ENCODE data around the gene PRPS1L1. TPM values are rescaled to one million over a fixed set of nuclear protein-coding genes. Genes with fewer than 3 reads are reported as not detected.

PRPS1L1 gene
- total and polyA plus RNA-seq, 10 of the 15 experiments (the other 5 are each of a cell fraction or from before 2014, with no cell fraction given), result not detected

DNA sequence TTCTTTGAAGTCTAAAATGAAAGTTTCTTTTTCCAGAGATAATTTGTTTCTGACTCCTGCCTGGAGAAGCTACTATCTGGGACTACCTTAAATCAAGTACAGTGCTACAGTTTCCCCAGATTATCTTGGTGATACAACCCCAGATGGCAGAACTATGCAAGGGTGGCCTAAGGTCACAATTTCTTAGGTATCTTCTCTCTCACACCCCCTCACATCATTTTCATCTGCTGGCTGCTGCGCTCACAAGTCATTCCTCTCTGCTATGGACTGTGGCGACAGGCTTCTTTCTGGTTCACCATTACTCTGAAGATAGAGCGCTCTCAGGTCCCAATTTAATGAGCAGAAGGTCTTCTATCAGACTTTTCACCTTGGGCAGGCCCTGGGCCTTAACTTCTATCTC is 9.1 kb upstream of the PRPS1L1 start:
- no peak overlapping the region for H3K4me3 ChIP-seq
- H3K9ac ChIP-seq (ENCODE audit: control insufficient read depth, insufficient read depth, low read length), result no peak overlapping the region
- no peaks in the 10 kb centered on the region for H3K27me3 ChIP-seq (replicated peaks in 1 of 2; ENCODE audit: control insufficient read depth in 2 of 2, insufficient read depth in 2 of 2, low read length in 1 of 2)
- FAIRE-seq (no peak), ATAC-seq (no peak), DNase-seq (ENCODE audit: low read depth, low spot score) (no peak)
- H3K4me2 ChIP-seq (ENCODE audit: control insufficient read depth, insufficient read depth), result no peak overlapping the region
- no peak for TF ChIP-seq POLR2AphosphoS5 (IDR thresholded peaks at IDR 0.05; ENCODE audit: low read length)
- TF ChIP-seq PML (IDR thresholded peaks at IDR 0.05; ENCODE audit: low read length), result no peak
- TF ChIP-seq, protein P1, sequence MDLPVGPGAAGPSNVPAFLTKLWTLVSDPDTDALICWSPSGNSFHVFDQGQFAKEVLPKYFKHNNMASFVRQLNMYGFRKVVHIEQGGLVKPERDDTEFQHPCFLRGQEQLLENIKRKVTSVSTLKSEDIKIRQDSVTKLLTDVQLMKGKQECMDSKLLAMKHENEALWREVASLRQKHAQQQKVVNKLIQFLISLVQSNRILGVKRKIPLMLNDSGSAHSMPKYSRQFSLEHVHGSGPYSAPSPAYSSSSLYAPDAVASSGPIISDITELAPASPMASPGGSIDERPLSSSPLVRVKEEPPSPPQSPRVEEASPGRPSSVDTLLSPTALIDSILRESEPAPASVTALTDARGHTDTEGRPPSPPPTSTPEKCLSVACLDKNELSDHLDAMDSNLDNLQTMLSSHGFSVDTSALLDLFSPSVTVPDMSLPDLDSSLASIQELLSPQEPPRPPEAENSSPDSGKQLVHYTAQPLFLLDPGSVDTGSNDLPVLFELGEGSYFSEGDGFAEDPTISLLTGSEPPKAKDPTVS (IDR thresholded peaks at IDR 0.05; ENCODE audit: low read depth, low read length), result no peak
- TF ChIP-seq NBN (IDR thresholded peaks at IDR 0.05), result no peak
- TF ChIP-seq, protein P2, sequence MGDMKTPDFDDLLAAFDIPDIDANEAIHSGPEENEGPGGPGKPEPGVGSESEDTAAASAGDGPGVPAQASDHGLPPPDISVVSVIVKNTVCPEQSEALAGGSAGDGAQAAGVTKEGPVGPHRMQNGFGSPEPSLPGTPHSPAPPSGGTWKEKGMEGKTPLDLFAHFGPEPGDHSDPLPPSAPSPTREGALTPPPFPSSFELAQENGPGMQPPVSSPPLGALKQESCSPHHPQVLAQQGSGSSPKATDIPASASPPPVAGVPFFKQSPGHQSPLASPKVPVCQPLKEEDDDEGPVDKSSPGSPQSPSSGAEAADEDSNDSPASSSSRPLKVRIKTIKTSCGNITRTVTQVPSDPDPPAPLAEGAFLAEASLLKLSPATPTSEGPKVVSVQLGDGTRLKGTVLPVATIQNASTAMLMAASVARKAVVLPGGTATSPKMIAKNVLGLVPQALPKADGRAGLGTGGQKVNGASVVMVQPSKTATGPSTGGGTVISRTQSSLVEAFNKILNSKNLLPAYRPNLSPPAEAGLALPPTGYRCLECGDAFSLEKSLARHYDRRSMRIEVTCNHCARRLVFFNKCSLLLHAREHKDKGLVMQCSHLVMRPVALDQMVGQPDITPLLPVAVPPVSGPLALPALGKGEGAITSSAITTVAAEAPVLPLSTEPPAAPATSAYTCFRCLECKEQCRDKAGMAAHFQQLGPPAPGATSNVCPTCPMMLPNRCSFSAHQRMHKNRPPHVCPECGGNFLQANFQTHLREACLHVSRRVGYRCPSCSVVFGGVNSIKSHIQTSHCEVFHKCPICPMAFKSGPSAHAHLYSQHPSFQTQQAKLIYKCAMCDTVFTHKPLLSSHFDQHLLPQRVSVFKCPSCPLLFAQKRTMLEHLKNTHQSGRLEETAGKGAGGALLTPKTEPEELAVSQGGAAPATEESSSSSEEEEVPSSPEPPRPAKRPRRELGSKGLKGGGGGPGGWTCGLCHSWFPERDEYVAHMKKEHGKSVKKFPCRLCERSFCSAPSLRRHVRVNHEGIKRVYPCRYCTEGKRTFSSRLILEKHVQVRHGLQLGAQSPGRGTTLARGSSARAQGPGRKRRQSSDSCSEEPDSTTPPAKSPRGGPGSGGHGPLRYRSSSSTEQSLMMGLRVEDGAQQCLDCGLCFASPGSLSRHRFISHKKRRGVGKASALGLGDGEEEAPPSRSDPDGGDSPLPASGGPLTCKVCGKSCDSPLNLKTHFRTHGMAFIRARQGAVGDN (IDR thresholded peaks at IDR 0.05), result no peak
- TF ChIP-seq, protein P3, sequence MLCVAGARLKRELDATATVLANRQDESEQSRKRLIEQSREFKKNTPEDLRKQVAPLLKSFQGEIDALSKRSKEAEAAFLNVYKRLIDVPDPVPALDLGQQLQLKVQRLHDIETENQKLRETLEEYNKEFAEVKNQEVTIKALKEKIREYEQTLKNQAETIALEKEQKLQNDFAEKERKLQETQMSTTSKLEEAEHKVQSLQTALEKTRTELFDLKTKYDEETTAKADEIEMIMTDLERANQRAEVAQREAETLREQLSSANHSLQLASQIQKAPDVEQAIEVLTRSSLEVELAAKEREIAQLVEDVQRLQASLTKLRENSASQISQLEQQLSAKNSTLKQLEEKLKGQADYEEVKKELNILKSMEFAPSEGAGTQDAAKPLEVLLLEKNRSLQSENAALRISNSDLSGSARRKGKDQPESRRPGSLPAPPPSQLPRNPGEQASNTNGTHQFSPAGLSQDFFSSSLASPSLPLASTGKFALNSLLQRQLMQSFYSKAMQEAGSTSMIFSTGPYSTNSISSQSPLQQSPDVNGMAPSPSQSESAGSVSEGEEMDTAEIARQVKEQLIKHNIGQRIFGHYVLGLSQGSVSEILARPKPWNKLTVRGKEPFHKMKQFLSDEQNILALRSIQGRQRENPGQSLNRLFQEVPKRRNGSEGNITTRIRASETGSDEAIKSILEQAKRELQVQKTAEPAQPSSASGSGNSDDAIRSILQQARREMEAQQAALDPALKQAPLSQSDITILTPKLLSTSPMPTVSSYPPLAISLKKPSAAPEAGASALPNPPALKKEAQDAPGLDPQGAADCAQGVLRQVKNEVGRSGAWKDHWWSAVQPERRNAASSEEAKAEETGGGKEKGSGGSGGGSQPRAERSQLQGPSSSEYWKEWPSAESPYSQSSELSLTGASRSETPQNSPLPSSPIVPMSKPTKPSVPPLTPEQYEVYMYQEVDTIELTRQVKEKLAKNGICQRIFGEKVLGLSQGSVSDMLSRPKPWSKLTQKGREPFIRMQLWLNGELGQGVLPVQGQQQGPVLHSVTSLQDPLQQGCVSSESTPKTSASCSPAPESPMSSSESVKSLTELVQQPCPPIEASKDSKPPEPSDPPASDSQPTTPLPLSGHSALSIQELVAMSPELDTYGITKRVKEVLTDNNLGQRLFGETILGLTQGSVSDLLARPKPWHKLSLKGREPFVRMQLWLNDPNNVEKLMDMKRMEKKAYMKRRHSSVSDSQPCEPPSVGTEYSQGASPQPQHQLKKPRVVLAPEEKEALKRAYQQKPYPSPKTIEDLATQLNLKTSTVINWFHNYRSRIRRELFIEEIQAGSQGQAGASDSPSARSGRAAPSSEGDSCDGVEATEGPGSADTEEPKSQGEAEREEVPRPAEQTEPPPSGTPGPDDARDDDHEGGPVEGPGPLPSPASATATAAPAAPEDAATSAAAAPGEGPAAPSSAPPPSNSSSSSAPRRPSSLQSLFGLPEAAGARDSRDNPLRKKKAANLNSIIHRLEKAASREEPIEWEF (IDR thresholded peaks at IDR 0.05; ENCODE audit: insufficient replicate concordance, low read depth, low read length), result no peak
- no peak for TF ChIP-seq RCOR1 (conservative IDR thresholded peaks at IDR 0.05; ENCODE audit: low read depth, low read length)
- no peak for TF ChIP-seq POU2F2 (IDR thresholded peaks at IDR 0.05; ENCODE audit: borderline replicate concordance, low read depth, low read length)
- no peak for TF ChIP-seq GATAD2B (conservative IDR thresholded peaks at IDR 0.05; ENCODE audit: low read depth)
- TF ChIP-seq, protein P4, sequence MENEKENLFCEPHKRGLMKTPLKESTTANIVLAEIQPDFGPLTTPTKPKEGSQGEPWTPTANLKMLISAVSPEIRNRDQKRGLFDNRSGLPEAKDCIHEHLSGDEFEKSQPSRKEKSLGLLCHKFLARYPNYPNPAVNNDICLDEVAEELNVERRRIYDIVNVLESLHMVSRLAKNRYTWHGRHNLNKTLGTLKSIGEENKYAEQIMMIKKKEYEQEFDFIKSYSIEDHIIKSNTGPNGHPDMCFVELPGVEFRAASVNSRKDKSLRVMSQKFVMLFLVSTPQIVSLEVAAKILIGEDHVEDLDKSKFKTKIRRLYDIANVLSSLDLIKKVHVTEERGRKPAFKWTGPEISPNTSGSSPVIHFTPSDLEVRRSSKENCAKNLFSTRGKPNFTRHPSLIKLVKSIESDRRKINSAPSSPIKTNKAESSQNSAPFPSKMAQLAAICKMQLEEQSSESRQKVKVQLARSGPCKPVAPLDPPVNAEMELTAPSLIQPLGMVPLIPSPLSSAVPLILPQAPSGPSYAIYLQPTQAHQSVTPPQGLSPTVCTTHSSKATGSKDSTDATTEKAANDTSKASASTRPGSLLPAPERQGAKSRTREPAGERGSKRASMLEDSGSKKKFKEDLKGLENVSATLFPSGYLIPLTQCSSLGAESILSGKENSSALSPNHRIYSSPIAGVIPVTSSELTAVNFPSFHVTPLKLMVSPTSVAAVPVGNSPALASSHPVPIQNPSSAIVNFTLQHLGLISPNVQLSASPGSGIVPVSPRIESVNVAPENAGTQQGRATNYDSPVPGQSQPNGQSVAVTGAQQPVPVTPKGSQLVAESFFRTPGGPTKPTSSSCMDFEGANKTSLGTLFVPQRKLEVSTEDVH (IDR thresholded peaks at IDR 0.05; ENCODE audit: low read depth, partially characterized antibody), result no peak
- H3K4me1 ChIP-seq (ENCODE audit: control insufficient read depth, insufficient read depth, low read length), result no peaks in the 10 kb centered on the region
- ChIA-PET SMC1A (ENCODE audit: uncharacterized antibody, unreplicated experiment) (no interaction called here), RAD21 (ENCODE audit: unreplicated experiment) (no interaction called here), CTCF (no interaction called here), POLR2A (no interaction called here)
- intact Hi-C loops (cut with micrococcal nuclease; ENCODE audit: unreplicated experiment), result no loop called here
- no peaks in the 10 kb centered on the region for H3K79me2 ChIP-seq (ENCODE audit: control insufficient read depth, insufficient read depth, low read length)
- in situ Hi-C loops (cut with MboI), result no loop called here
- H2AFZ ChIP-seq (ENCODE audit: control insufficient read depth, low read depth, low read length), result no peak overlapping the region
- H3K36me3 ChIP-seq (ENCODE audit: control insufficient read depth in 2 of 2, insufficient read depth in 2 of 2, low read length in 1 of 2), result no peaks in the 10 kb centered on the region
- WGBS (ENCODE audit: insufficient coverage, insufficient replicate concordance, low lambda C conversion rate, missing lambda C conversion rate), result 62% methylated on average over 3 of the region's 3 CpGs
- H3K27ac ChIP-seq (ENCODE audit: control insufficient read depth, insufficient read depth), result no peak overlapping the region
- no peaks in the 10 kb centered on the region for H3K9me3 ChIP-seq (replicated peaks; ENCODE audit: control insufficient read depth, insufficient read depth, low read length)
- no TSS peak for BruUV-seq (replicated peaks)
- no peaks in the 10 kb centered on the region for H4K20me1 ChIP-seq (ENCODE audit: control insufficient read depth, insufficient read depth)
